ENCODE results near the gene GNAS-AS1.

Gene GNAS-AS1

GRCh38 chr20:58880441-58880840 is 29.7 kb upstream of the GNAS-AS1 start:
- in situ Hi-C loops (cut with HindIII; ENCODE audit: low pct_unique_long_range_greater_than_20kb, low sequenced_read_pairs): no loop called here
- DNase-seq (ENCODE audit: low read depth in 1 of 2, low spot score in 1 of 2): no peak
- TF ChIP-seq JUND (IDR thresholded peaks at IDR 0.05; ENCODE audit: low read depth): no peak

GRCh38 chr20:58878399-58878798 is 27.7 kb upstream of the GNAS-AS1 start:
- DNase-seq (ENCODE audit: low read depth in 1 of 2, low spot score in 1 of 2): no peak
- in situ Hi-C loops (cut with HindIII; ENCODE audit: low pct_unique_long_range_greater_than_20kb, low sequenced_read_pairs): no loop called here
- TF ChIP-seq JUND (IDR thresholded peaks at IDR 0.05; ENCODE audit: low read depth): no peak

- in situ Hi-C loops (cut with HindIII; ENCODE audit: low pct_unique_long_range_greater_than_20kb, low sequenced_read_pairs): no loop called here
- DNase-seq (ENCODE audit: low read depth in 1 of 2, low spot score in 1 of 2): no peak
- TF ChIP-seq JUND (IDR thresholded peaks at IDR 0.05; ENCODE audit: low read depth): no peak
These were observed 27.3 kb upstream of the GNAS-AS1 start for GRCh38 chr20:58877976-58878360.

GRCh38 chr20:58877050-58877975 is 26.6 kb upstream of the GNAS-AS1 start:
- no peak for TF ChIP-seq JUND (IDR thresholded peaks at IDR 0.05; ENCODE audit: low read depth)
- DNase-seq (ENCODE audit: low read depth in 1 of 2, low spot score in 1 of 2): no peak
- in situ Hi-C loops (cut with HindIII; ENCODE audit: low pct_unique_long_range_greater_than_20kb, low sequenced_read_pairs): no loop called here

GRCh38 chr20:58876437-58876836 is 25.7 kb upstream of the GNAS-AS1 start:
- in situ Hi-C loops (cut with HindIII; ENCODE audit: low pct_unique_long_range_greater_than_20kb, low sequenced_read_pairs): no loop called here
- TF ChIP-seq JUND (IDR thresholded peaks at IDR 0.05; ENCODE audit: low read depth): no peak
- no peak for DNase-seq (ENCODE audit: low read depth in 1 of 2, low spot score in 1 of 2)

GRCh38 chr20:58875541-58876134 is 24.9 kb upstream of the GNAS-AS1 start:
- no peak for TF ChIP-seq JUND (IDR thresholded peaks at IDR 0.05; ENCODE audit: low read depth)
- no peak for DNase-seq (ENCODE audit: low read depth in 1 of 2, low spot score in 1 of 2)
- in situ Hi-C loops (cut with HindIII; ENCODE audit: low pct_unique_long_range_greater_than_20kb, low sequenced_read_pairs): no loop called here

GRCh38 chr20:58875111-58875510 is 24.4 kb upstream of the GNAS-AS1 start:
- in situ Hi-C loops (cut with HindIII; ENCODE audit: low pct_unique_long_range_greater_than_20kb, low sequenced_read_pairs): no loop called here
- TF ChIP-seq JUND (IDR thresholded peaks at IDR 0.05; ENCODE audit: low read depth): no peak
- no peak for DNase-seq (ENCODE audit: low read depth in 1 of 2, low spot score in 1 of 2)

GRCh38 chr20:58874469-58874868 is 23.8 kb upstream of the GNAS-AS1 start:
- TF ChIP-seq JUND (IDR thresholded peaks at IDR 0.05; ENCODE audit: low read depth): no peak
- DNase-seq (ENCODE audit: low read depth in 1 of 2, low spot score in 1 of 2): no peak
- in situ Hi-C loops (cut with HindIII; ENCODE audit: low pct_unique_long_range_greater_than_20kb, low sequenced_read_pairs): no loop called here

- no peak for DNase-seq (ENCODE audit: low read depth in 1 of 2, low spot score in 1 of 2)
- TF ChIP-seq JUND (IDR thresholded peaks at IDR 0.05; ENCODE audit: low read depth): no peak
- in situ Hi-C loops (cut with HindIII; ENCODE audit: low pct_unique_long_range_greater_than_20kb, low sequenced_read_pairs): no loop called here
These were observed 20.9 kb upstream of the GNAS-AS1 start for GRCh38 chr20:58871533-58872102.

- peak; percentile 72 to 84 for DNase-seq (ENCODE audit: low read depth in 1 of 2, low spot score in 1 of 2)
- in situ Hi-C loops (cut with HindIII; ENCODE audit: low pct_unique_long_range_greater_than_20kb, low sequenced_read_pairs): no loop called here
These were observed 19.8 kb upstream of the GNAS-AS1 start for GRCh38 chr20:58870293-58871014.

GRCh38 chr20:58869662-58870227 is 19.0 kb upstream of the GNAS-AS1 start:
- in situ Hi-C loops (cut with HindIII; ENCODE audit: low pct_unique_long_range_greater_than_20kb, low sequenced_read_pairs): no loop called here
- DNase-seq (ENCODE audit: low read depth in 1 of 2, low spot score in 1 of 2): no peak
- TF ChIP-seq JUND (IDR thresholded peaks at IDR 0.05; ENCODE audit: low read depth): no peak

More at GRCh38 chr20:58870293-58871014, 19.8 kb upstream of the GNAS-AS1 start:
- TF ChIP-seq JUND (IDR thresholded peaks at IDR 0.05; ENCODE audit: low read depth): no peak

GRCh38 chr20:58868795-58869194 is 18.1 kb upstream of the GNAS-AS1 start:
- no peak for DNase-seq (ENCODE audit: low read depth in 1 of 2, low spot score in 1 of 2)
- in situ Hi-C loops (cut with HindIII; ENCODE audit: low pct_unique_long_range_greater_than_20kb, low sequenced_read_pairs): no loop called here
- no peak for TF ChIP-seq JUND (IDR thresholded peaks at IDR 0.05; ENCODE audit: low read depth)
